Fibroblast of skin of left quadriceps (primary cell): ENCODE data around the gene CPM.

ENCODE experiments used
- DNase-seq, 2 experiments: peaks; one replicate each; pipeline ENCODE4 v3.0.0-alpha.2; 2013; ENCODE audit warnings: low read depth in 2 of 2

Gene CPM

GRCh38 chr12:68904351-68904962 lies 28.5 kb downstream of the CPM start:
- DNase-seq: no peak

GRCh38 chr12:68903511-68903910 lies 29.5 kb downstream of the CPM start:
- DNase-seq: no peak

GRCh38 chr12:68901551-68901950 lies 31.4 kb downstream of the CPM start:
- DNase-seq: no peak

GRCh38 chr12:68901145-68901544 lies 31.8 kb downstream of the CPM start:
- DNase-seq: no peak

- DNase-seq: no peak
Measured at GRCh38 chr12:68900241-68900640, 32.7 kb downstream of the CPM start.

- peak; percentile 89 for DNase-seq
Measured at GRCh38 chr12:68899251-68899771, 33.7 kb downstream of the CPM start.

- DNase-seq: no peak
Measured at GRCh38 chr12:68896881-68897540, 36.0 kb downstream of the CPM start.

GRCh38 chr12:68894276-68894855 lies 38.6 kb downstream of the CPM start:
- no peak for DNase-seq

- no peak for DNase-seq
Measured at GRCh38 chr12:68893741-68894140, 39.2 kb downstream of the CPM start.

- DNase-seq: no peak
Measured at GRCh38 chr12:68893201-68893600, 39.8 kb downstream of the CPM start.

GRCh38 chr12:68891141-68891540 lies 41.8 kb downstream of the CPM start:
- no peak for DNase-seq

- no peak for DNase-seq
Measured at GRCh38 chr12:68890701-68891113, 42.3 kb downstream of the CPM start.

- DNase-seq: no peak
Measured at GRCh38 chr12:68888243-68888642, 44.7 kb downstream of the CPM start.

GRCh38 chr12:68887641-68888040 lies 45.3 kb downstream of the CPM start:
- no peak for DNase-seq

- no peak for DNase-seq
Measured at GRCh38 chr12:68886636-68887572, 46.1 kb downstream of the CPM start.

GRCh38 chr12:68885381-68885780 lies 47.6 kb downstream of the CPM start:
- DNase-seq: no peak

- DNase-seq: no peak
Measured at GRCh38 chr12:68884251-68884650, 48.7 kb downstream of the CPM start.

GRCh38 chr12:68883151-68883550 lies 49.8 kb downstream of the CPM start:
- no peak for DNase-seq

GRCh38 chr12:68882251-68882964 lies 50.6 kb downstream of the CPM start:
- DNase-seq: no peak

GRCh38 chr12:68880660-68881325 lies 52.2 kb downstream of the CPM start:
- DNase-seq: no peak

GRCh38 chr12:68878846-68879245 lies 54.1 kb downstream of the CPM start:
- DNase-seq: no peak
